ENCODE results near the gene TNFRSF1B.

TNFRSF1B gene

GRCh38 chr1:12146343-12147112, 20.3 kb upstream of the TNFRSF1B start:
- POLR2A ChIA-PET, result no interaction called here
- H3K36me3 ChIP-seq (ENCODE audit: control insufficient read depth in 2 of 2, insufficient read depth in 1 of 2, low read length in 2 of 2), result no peaks in the 10 kb centered on the region
- TF ChIP-seq ZNF76 (tag by site-specific recombination; IDR thresholded peaks at IDR 0.05; ENCODE audit: borderline replicate concordance, low read depth) (no peak), ZNF561 (tag by site-specific recombination; IDR thresholded peaks at IDR 0.05; ENCODE audit: borderline replicate concordance) (no peak), ZNF112 (tag by site-specific recombination; IDR thresholded peaks at IDR 0.05) (no peak), ZNF311 (tag by site-specific recombination; IDR thresholded peaks at IDR 0.05; ENCODE audit: borderline replicate concordance) (no peak), KLF9 (tag by site-specific recombination; IDR thresholded peaks at IDR 0.05; ENCODE audit: low read depth) (no peak), ZNF202 (tag by site-specific recombination; IDR thresholded peaks at IDR 0.05; ENCODE audit: borderline replicate concordance) (no peak), ZNF146 (tag by site-specific recombination; IDR thresholded peaks at IDR 0.05) (no peak), ZNF366 (tag by site-specific recombination; conservative IDR thresholded peaks at IDR 0.05) (no peak), ZBTB20 (tag by site-specific recombination; IDR thresholded peaks at IDR 0.05) (no peak), ZIC2 (tag by site-specific recombination; IDR thresholded peaks at IDR 0.05) (no peak), ZNF571 (tag by site-specific recombination; IDR thresholded peaks at IDR 0.05) (no peak), ZNF10 (tag by site-specific recombination; IDR thresholded peaks at IDR 0.05) (no peak), ZNF510 (tag by site-specific recombination; IDR thresholded peaks at IDR 0.05; ENCODE audit: insufficient replicate concordance) (no peak)
- TF ChIP-seq, protein P1, sequence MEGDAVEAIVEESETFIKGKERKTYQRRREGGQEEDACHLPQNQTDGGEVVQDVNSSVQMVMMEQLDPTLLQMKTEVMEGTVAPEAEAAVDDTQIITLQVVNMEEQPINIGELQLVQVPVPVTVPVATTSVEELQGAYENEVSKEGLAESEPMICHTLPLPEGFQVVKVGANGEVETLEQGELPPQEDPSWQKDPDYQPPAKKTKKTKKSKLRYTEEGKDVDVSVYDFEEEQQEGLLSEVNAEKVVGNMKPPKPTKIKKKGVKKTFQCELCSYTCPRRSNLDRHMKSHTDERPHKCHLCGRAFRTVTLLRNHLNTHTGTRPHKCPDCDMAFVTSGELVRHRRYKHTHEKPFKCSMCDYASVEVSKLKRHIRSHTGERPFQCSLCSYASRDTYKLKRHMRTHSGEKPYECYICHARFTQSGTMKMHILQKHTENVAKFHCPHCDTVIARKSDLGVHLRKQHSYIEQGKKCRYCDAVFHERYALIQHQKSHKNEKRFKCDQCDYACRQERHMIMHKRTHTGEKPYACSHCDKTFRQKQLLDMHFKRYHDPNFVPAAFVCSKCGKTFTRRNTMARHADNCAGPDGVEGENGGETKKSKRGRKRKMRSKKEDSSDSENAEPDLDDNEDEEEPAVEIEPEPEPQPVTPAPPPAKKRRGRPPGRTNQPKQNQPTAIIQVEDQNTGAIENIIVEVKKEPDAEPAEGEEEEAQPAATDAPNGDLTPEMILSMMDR (tag by site-specific recombination; IDR thresholded peaks at IDR 0.05), result no peak
- TF ChIP-seq, protein P2, sequence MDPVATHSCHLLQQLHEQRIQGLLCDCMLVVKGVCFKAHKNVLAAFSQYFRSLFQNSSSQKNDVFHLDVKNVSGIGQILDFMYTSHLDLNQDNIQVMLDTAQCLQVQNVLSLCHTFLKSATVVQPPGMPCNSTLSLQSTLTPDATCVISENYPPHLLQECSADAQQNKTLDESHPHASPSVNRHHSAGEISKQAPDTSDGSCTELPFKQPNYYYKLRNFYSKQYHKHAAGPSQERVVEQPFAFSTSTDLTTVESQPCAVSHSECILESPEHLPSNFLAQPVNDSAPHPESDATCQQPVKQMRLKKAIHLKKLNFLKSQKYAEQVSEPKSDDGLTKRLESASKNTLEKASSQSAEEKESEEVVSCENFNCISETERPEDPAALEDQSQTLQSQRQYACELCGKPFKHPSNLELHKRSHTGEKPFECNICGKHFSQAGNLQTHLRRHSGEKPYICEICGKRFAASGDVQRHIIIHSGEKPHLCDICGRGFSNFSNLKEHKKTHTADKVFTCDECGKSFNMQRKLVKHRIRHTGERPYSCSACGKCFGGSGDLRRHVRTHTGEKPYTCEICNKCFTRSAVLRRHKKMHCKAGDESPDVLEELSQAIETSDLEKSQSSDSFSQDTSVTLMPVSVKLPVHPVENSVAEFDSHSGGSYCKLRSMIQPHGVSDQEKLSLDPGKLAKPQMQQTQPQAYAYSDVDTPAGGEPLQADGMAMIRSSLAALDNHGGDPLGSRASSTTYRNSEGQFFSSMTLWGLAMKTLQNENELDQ (tag by site-specific recombination; IDR thresholded peaks at IDR 0.05; ENCODE audit: low read depth), result no peak
- TF ChIP-seq, protein P3, sequence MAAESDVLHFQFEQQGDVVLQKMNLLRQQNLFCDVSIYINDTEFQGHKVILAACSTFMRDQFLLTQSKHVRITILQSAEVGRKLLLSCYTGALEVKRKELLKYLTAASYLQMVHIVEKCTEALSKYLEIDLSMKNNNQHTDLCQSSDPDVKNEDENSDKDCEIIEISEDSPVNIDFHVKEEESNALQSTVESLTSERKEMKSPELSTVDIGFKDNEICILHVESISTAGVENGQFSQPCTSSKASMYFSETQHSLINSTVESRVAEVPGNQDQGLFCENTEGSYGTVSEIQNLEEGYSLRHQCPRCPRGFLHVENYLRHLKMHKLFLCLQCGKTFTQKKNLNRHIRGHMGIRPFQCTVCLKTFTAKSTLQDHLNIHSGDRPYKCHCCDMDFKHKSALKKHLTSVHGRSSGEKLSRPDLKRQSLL (tag by site-specific recombination; IDR thresholded peaks at IDR 0.05), result no peak
- TF ChIP-seq, protein P4, sequence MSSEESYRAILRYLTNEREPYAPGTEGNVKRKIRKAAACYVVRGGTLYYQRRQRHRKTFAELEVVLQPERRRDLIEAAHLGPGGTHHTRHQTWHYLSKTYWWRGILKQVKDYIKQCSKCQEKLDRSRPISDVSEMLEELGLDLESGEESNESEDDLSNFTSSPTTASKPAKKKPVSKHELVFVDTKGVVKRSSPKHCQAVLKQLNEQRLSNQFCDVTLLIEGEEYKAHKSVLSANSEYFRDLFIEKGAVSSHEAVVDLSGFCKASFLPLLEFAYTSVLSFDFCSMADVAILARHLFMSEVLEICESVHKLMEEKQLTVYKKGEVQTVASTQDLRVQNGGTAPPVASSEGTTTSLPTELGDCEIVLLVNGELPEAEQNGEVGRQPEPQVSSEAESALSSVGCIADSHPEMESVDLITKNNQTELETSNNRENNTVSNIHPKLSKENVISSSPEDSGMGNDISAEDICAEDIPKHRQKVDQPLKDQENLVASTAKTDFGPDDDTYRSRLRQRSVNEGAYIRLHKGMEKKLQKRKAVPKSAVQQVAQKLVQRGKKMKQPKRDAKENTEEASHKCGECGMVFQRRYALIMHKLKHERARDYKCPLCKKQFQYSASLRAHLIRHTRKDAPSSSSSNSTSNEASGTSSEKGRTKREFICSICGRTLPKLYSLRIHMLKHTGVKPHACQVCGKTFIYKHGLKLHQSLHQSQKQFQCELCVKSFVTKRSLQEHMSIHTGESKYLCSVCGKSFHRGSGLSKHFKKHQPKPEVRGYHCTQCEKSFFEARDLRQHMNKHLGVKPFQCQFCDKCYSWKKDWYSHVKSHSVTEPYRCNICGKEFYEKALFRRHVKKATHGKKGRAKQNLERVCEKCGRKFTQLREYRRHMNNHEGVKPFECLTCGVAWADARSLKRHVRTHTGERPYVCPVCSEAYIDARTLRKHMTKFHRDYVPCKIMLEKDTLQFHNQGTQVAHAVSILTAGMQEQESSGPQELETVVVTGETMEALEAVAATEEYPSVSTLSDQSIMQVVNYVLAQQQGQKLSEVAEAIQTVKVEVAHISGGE (tag by site-specific recombination; conservative IDR thresholded peaks at IDR 0.05; ENCODE audit: low read depth), result no peak
- no peak overlapping the region for H3K4me3 ChIP-seq (ENCODE audit: low read depth, low read length)
- H3K27ac ChIP-seq (ENCODE audit: extremely low read depth, low read depth, low read length), result no peak overlapping the region
- H3K9me3 ChIP-seq (ENCODE audit: control insufficient read depth, insufficient read depth, low read depth, low read length), result no peaks in the 10 kb centered on the region
- H3K4me1 ChIP-seq (ENCODE audit: control insufficient read depth, insufficient read depth, low read length), result peaks cover 6% of the 10 kb centered on the region; the same call in 1 of the 2 replicates
- CTCF ChIA-PET, result interaction anchor here (0.6 to 0.7 kb wide), 3 partner anchors 27 to 1906 kb away, joined by 3 to 4 read pairs (median 3); no protein-coding TSS in a partner anchor

Measured in HEK293 (cell line).